GM12878 (cell line): ENCODE results near the gene SACM1L. TPM values are rescaled to one million over a fixed set of nuclear protein-coding genes. Genes with fewer than 3 reads are reported as not detected.

Experiments
- ATAC-seq: fragments of 200-7000 bp; cut with Tn5 transposase; 3 replicates; pipeline ENCODE4 v1.9.1; 2020; ENCODE audit warnings: mild to moderate bottlenecking, moderate library complexity
- BruUV-seq: library from RNA; stranded (reverse); fragments of 400-500 nt; replicated peaks from 2 replicates; lab custom pipeline; 2021; lab: Mats Ljungman, UMichigan
- CTCF ChIA-PET: fragments of 300-600 bp; sonication (Branson Sonifier 250); formaldehyde crosslinking; extraction: SDS; loops from one replicate; lab custom pipeline; 2021; ENCODE audit warnings: inconsistent platforms; lab: Yijun Ruan, JAX
- POLR2A ChIA-PET: fragments of 350-600 bp; formaldehyde crosslinking; extraction: SDS; loops from one replicate; lab custom pipeline; 2021; ENCODE audit warnings: inconsistent platforms; lab: Charles Lee
- RAD21 ChIA-PET: fragments of 300-600 bp; sonication (Branson Sonifier 250); formaldehyde crosslinking; loops from one replicate; lab custom pipeline; 2023; ENCODE audit warnings: antibody characterized with exemption; ENCODE audit not compliant: unreplicated experiment; lab: Charles Lee
- SMC1A ChIA-PET: fragments of 300-600 bp; sonication (Branson Sonifier 250); formaldehyde crosslinking; loops from one replicate; lab custom pipeline; 2023; ENCODE audit not compliant: unreplicated experiment, uncharacterized antibody; lab: Charles Lee
- DNase-seq: peaks from one replicate; pipeline ENCODE4 v3.0.0-alpha.2; 2011; ENCODE audit warnings: low read depth, low spot score
- FAIRE-seq: peaks from 3 replicates; lab custom pipeline; 2011; peaks lifted over from hg19 to GRCh38; lab: Jason Lieb, UNC
- H2AFZ ChIP-seq: 2 replicates; pipeline ENCODE4 v1.6.0; 2011; ENCODE audit warnings: low read depth, low read length, control low read depth; ENCODE audit not compliant: control insufficient read depth
- H3K27ac ChIP-seq: 2 replicates; pipeline ENCODE4 v1.5.1; 2011; ENCODE audit warnings: control low read depth; ENCODE audit not compliant: control insufficient read depth, insufficient read depth
- H3K27me3 ChIP-seq, 2 experiments: replicated peaks in 1 of 2; 2 replicates each; pipeline versions ENCODE4 v1.6.0 to v1.6.1; 2011; ENCODE audit warnings: low read length in 1 of 2; ENCODE audit not compliant: control insufficient read depth in 2 of 2, insufficient read depth in 2 of 2
- H3K36me3 ChIP-seq, 2 experiments: 2 replicates each; pipeline ENCODE4 v1.5.1; 2011; ENCODE audit warnings: low read length in 1 of 2; ENCODE audit not compliant: control insufficient read depth in 2 of 2, insufficient read depth in 2 of 2
- H3K4me1 ChIP-seq: 2 replicates; pipeline ENCODE4 v1.6.1; 2011; ENCODE audit warnings: mild to moderate bottlenecking, low read length, moderate library complexity, mixed read lengths; ENCODE audit not compliant: control insufficient read depth, insufficient read depth
- H3K4me2 ChIP-seq: 2 replicates; pipeline ENCODE4 v1.6.0; 2011; ENCODE audit warnings: control low read depth; ENCODE audit not compliant: control insufficient read depth, insufficient read depth
- H3K4me3 ChIP-seq: fragments of 200-600 bp; sonication (generic); 2 replicates; pipeline ENCODE4 v1.5.1; 2016
- H3K79me2 ChIP-seq: 2 replicates; pipeline ENCODE4 v1.6.0; 2011; ENCODE audit warnings: low read length; ENCODE audit not compliant: control insufficient read depth, insufficient read depth
- H3K9ac ChIP-seq: 2 replicates; pipeline ENCODE4 v1.8.0; 2011; ENCODE audit warnings: low read length, control low read depth, mixed read lengths; ENCODE audit not compliant: control insufficient read depth, insufficient read depth
- H3K9me3 ChIP-seq: replicated peaks from 3 replicates; pipeline ENCODE4 v1.5.1; 2011; ENCODE audit warnings: mild to moderate bottlenecking, low read length; ENCODE audit not compliant: control insufficient read depth, insufficient read depth
- H4K20me1 ChIP-seq: 2 replicates; pipeline ENCODE4 v1.6.0; 2011; ENCODE audit not compliant: control insufficient read depth, insufficient read depth
- CREB1 ChIP-seq: IDR thresholded peaks from 2 replicates; pipeline ENCODE4 v1.6.1; 2012; ENCODE audit warnings: low read depth, mild to moderate bottlenecking, inconsistent platforms
- CTCF ChIP-seq, 3 experiments: IDR thresholded peaks in 2 of 3; conservative IDR thresholded peaks in 1 of 3; 2 replicates each; pipeline ENCODE4 v1.5.1; 2011; ENCODE audit warnings: low read depth in 3 of 3, low read length in 3 of 3, mild to moderate bottlenecking in 3 of 3, control low read depth in 2 of 3, moderate library complexity in 2 of 3, inconsistent platforms in 1 of 3, mixed read lengths in 1 of 3; ENCODE audit not compliant: control insufficient read depth in 2 of 3, insufficient read depth in 1 of 3; ENCODE audit errors: extremely low read depth in 1 of 3
- E2F4 ChIP-seq: IDR thresholded peaks from 2 replicates; pipeline ENCODE4 v1.6.1; 2012; ENCODE audit warnings: low read depth, low read length, improper control_type of control experiment
- E4F1 ChIP-seq: fragments of 450-650 bp; IDR thresholded peaks from 2 replicates; pipeline ENCODE4 v1.6.1; 2018; ENCODE audit warnings: borderline replicate concordance, mild to moderate bottlenecking; ENCODE audit not compliant: partially characterized antibody
- EP300 ChIP-seq, 2 experiments: fragments of 150-350 bp in 1 of 2; IDR thresholded peaks; 2 replicates each; pipeline ENCODE4 v1.6.1; 2011 to 2012; ENCODE audit warnings: low read depth in 2 of 2, low read length in 2 of 2, borderline replicate concordance in 1 of 2, improper control_type of control experiment in 1 of 2, inconsistent platforms in 1 of 2; ENCODE audit not compliant: control insufficient read depth in 1 of 2
- ESRRA ChIP-seq: IDR thresholded peaks from 2 replicates; pipeline ENCODE4 v1.6.1; 2012; ENCODE audit warnings: mild to moderate bottlenecking, low read length, improper control_type of control experiment
- ETV6 ChIP-seq, 2 experiments: fragments of 450-650 bp in 1 of 2; IDR thresholded peaks in 1 of 2; conservative IDR thresholded peaks in 1 of 2; 2 replicates each; pipeline ENCODE4 v1.6.1; 2014; ENCODE audit warnings: antibody characterized with exemption in 1 of 2, borderline replicate concordance in 1 of 2, low read depth in 1 of 2, mild to moderate bottlenecking in 1 of 2, moderate library complexity in 1 of 2
- MEF2B ChIP-seq: fragments of 450-650 bp; IDR thresholded peaks from 2 replicates; pipeline ENCODE4 v1.6.1; 2018; ENCODE audit warnings: mild to moderate bottlenecking, moderate library complexity; ENCODE audit not compliant: partially characterized antibody, poor library complexity, severe bottlenecking
- MLLT1 ChIP-seq: fragments of 450-650 bp; IDR thresholded peaks from 2 replicates; pipeline ENCODE4 v1.6.1; 2016; ENCODE audit warnings: mild to moderate bottlenecking
- WGBS: methylation state at CpG from one replicate; pipeline ENCODE4 v1.1.6; 2016; ENCODE audit warnings: low lambda C conversion rate; ENCODE audit not compliant: insufficient replicate concordance, insufficient coverage; ENCODE audit errors: missing lambda C conversion rate; 5-methylcytosine and 5-hydroxymethylcytosine counted together
- in situ Hi-C: fragments of 300-500 bp; cut with MboI; formaldehyde crosslinking; loops from 9 replicates; pipeline ENCODE4 v1.14.3; 2018; ENCODE audit warnings: mixed read lengths
- intact Hi-C: fragments of 100-400 bp; cut with micrococcal nuclease; formaldehyde crosslinking; loops from one replicate; pipeline ENCODE4 v1.14.2; 2022; ENCODE audit not compliant: unreplicated experiment
- polyA plus RNA-seq, 11 experiments: library from polyadenylated mRNA; depleted of rRNA in 4 of 11; unstranded in 6 of 11; stranded (reverse) in 5 of 11; fragments of >200 nt; fragmentation: Nextera tagmentation in 4 of 11; fragmentation: Illumina TruSeq in 1 of 11; extraction: Ambion mirVana in 4 of 11; extraction: Trizol in 1 of 11; gene quantifications; 1 replicate in 1 of 11; 2 replicates in 10 of 11; pipeline versions ENCODE4 v1.2.1 to v1.2.3, GENCODE V29; 2011 to 2016; ENCODE audit warnings: inconsistent platforms in 2 of 11, missing spikeins in 2 of 11, low read depth in 1 of 11
- total RNA-seq, 4 experiments: library from RNA; depleted of rRNA in 3 of 4; stranded (reverse); fragments of >200 nt in 3 of 4; fragmentation: Illumina TruSeq in 1 of 4; extraction: Trizol in 1 of 4; gene quantifications; 2 replicates each; pipeline versions ENCODE4 v1.2.1 to v1.2.3, GENCODE V29; 2013 to 2021

Gene SACM1L
- total and polyA plus RNA-seq, 10 of the 15 experiments (the other 5 are each of a cell fraction or from before 2014, with no cell fraction given) = 16.5 to 48.3 (median 28.9) TPM

GRCh38 chr3:45664578-45664977 is 24.6 kb upstream of the SACM1L start:
- Histone ChIP-seq H3K4me1 (peaks cover 20% of the 10 kb centered on the region), H3K27me3 (no peaks in the 10 kb centered on the region), H4K20me1 (peaks cover 4% of the 10 kb centered on the region; the same call in 1 of the 2 replicates), H3K9me3 (no peaks in the 10 kb centered on the region), H3K36me3 (peaks cover 15 to 30% of the 10 kb centered on the region in 2 experiments; a peak in 3 of 4 replicates), H3K4me3 (no peak overlapping the region), H3K4me2 (peak overlapping the region; percentile 86), H3K79me2 (peaks cover 8% of the 10 kb centered on the region), H2AFZ (no peak overlapping the region), H3K27ac (peak overlapping the region; percentile 66), H3K9ac (peak overlapping the region; percentile 32; the same call in 1 of the 2 replicates)
- under 1% methylated on average over 10 of the region's 10 CpGs for WGBS
- BruUV-seq = no TSS peak
- intact Hi-C loops = loop anchor here (10.0 kb wide), 1 partner anchor 450 kb away; no protein-coding TSS in a partner anchor
- RAD21 ChIA-PET = interaction anchor here (0.7 to 1.5 kb wide), 3 partner anchors 10 to 68 kb away, joined by 3 to 5 read pairs (median 4); no protein-coding TSS in a partner anchor
- SMC1A ChIA-PET = interaction anchor here (0.7 to 4.0 kb wide), 5 partner anchors 9 to 263 kb away, joined by 3 to 14 read pairs (median 5); partner anchors contain the start of gene SACM1L
- CTCF ChIA-PET = interaction anchor here (1.3 to 13.5 kb wide), 6 partner anchors 9 to 154 kb away, joined by 3 to 259 read pairs (median 4); no protein-coding TSS in a partner anchor
- POLR2A ChIA-PET = interaction anchor here (0.6 kb wide), 1 partner anchor 11 kb away, joined by 4 read pairs; no protein-coding TSS in a partner anchor
- peak; percentile 75 for FAIRE-seq
- ATAC-seq = peak; percentile 97
- in situ Hi-C loops = loop anchor here (5.0 to 10.0 kb wide), 2 partner anchors 440 to 627 kb away; partner anchors contain the start of gene TMEM158
- DNase-seq = peak; percentile 48
- no peak for TF ChIP-seq ESRRA
- TF ChIP-seq E2F4 = no peak
- peak in 1 of 3 experiments; percentile 30; a peak in 1 of 6 replicates for TF ChIP-seq CTCF (IDR thresholded peaks at IDR 0.05 in 2 of 3, conservative IDR thresholded peaks at IDR 0.05 in 1 of 3; ENCODE audit: control insufficient read depth in 2 of 3, extremely low read depth in 1 of 3, insufficient read depth in 1 of 3, low read depth in 3 of 3, low read length in 3 of 3)
- TF ChIP-seq E4F1 = no peak
- no peak for TF ChIP-seq MEF2B
- TF ChIP-seq MLLT1 = 0 out of 2 replicates have a peak, but pooled peaks have one; percentile 27
- TF ChIP-seq EP300 (IDR thresholded peaks at IDR 0.05; ENCODE audit: borderline replicate concordance in 1 of 2, control insufficient read depth in 1 of 2, low read depth in 2 of 2, low read length in 2 of 2) = no peak
- TF ChIP-seq ETV6 (conservative IDR thresholded peaks at IDR 0.05 in 1 of 2, IDR thresholded peaks at IDR 0.05 in 1 of 2; ENCODE audit: borderline replicate concordance in 1 of 2, low read depth in 1 of 2) = no peak
- TF ChIP-seq CREB1 = peak; percentile 38; the same call in 1 of the 2 replicates
